ENCODE data around the gene IFI44. TPM values are rescaled to one million over a fixed set of nuclear protein-coding genes. Genes with fewer than 3 reads are reported as not detected.

IFI44 gene
- total and polyA plus RNA-seq, 2 of the 8 experiments (the other 6 are each of a cell fraction or from before 2014, with no cell fraction given) = not detected

- Histone ChIP-seq H3K23me2 (ENCODE audit: low read depth, low read length) (no peaks in the 10 kb centered on the region), H3K27ac (ENCODE audit: low read depth, low read length) (no peak overlapping the region), H3K9me3 (ENCODE audit: insufficient read depth in 2 of 2, low read depth in 1 of 2, low read length in 1 of 2) (no peaks in the 10 kb centered on the region), H3K56ac (replicated peaks; ENCODE audit: insufficient read length, low read depth, low read length) (no peak overlapping the region), H2BK120ac (replicated peaks; ENCODE audit: low read depth, low read length) (no peak overlapping the region), H3K4me3 (ENCODE audit: extremely low read depth in 1 of 4, insufficient read depth in 2 of 4, low read depth in 3 of 4, low read length in 4 of 4) (no peak overlapping the region), H3K23ac (ENCODE audit: insufficient read length) (no peak overlapping the region), H2BK12ac (ENCODE audit: low read depth, low read length) (no peak overlapping the region), H4K8ac (ENCODE audit: extremely low read depth, insufficient read depth, low read length) (no peak overlapping the region), H2BK20ac (ENCODE audit: low read length) (no peak overlapping the region), H2BK15ac (ENCODE audit: low read length) (no peak overlapping the region), H2AFZ (ENCODE audit: low read length) (no peak overlapping the region), H3K36me3 (ENCODE audit: control insufficient read depth in 2 of 4, insufficient read depth in 4 of 4, low read length in 3 of 4) (no peaks in the 10 kb centered on the region), H3K14ac (ENCODE audit: insufficient read length) (no peak overlapping the region), H3K4me2 (ENCODE audit: insufficient read depth in 1 of 2, low read depth in 2 of 2, low read length in 2 of 2) (no peak overlapping the region), H3K79me1 (ENCODE audit: low read depth, low read length) (no peaks in the 10 kb centered on the region), H2AK5ac (ENCODE audit: low read depth, low read length) (no peak overlapping the region), H3K18ac (ENCODE audit: extremely low read depth, low read length) (no peak overlapping the region), H3K27me3 (replicated peaks in 1 of 4; ENCODE audit: control insufficient read depth in 3 of 4, extremely low read depth in 1 of 4, insufficient read depth in 3 of 4, low read length in 3 of 4) (no peaks in the 10 kb centered on the region), H3K79me2 (ENCODE audit: control insufficient read depth in 1 of 2, insufficient read depth in 2 of 2, low read length in 2 of 2) (no peaks in the 10 kb centered on the region), H4K5ac (ENCODE audit: insufficient read length, low read depth, low read length) (no peak overlapping the region), H3K9ac (replicated peaks in 1 of 4; ENCODE audit: extremely low read depth in 1 of 4, low read depth in 3 of 4, low read length in 3 of 4) (no peak overlapping the region), H3K4ac (replicated peaks; ENCODE audit: insufficient read length, low read depth, low read length) (no peak overlapping the region), H3K4me1 (replicated peaks in 1 of 4; ENCODE audit: control insufficient read depth in 3 of 4, insufficient read depth in 4 of 4, low read length in 3 of 4) (no peaks in the 10 kb centered on the region), H4K91ac (replicated peaks; ENCODE audit: insufficient read length, low read length) (no peak overlapping the region), H2BK5ac (ENCODE audit: low read depth, low read length) (no peak overlapping the region), H4K20me1 (replicated peaks in 1 of 2; ENCODE audit: control insufficient read depth in 1 of 2, insufficient read depth in 2 of 2, low read length in 2 of 2) (no peaks in the 10 kb centered on the region)
- FAIRE-seq = no peak
- 93% methylated on average over 1 of the region's 1 CpG; no CpG with 5 or more reads in 1 of the 2 experiments for WGBS, 2 experiments (ENCODE audit: extremely low coverage in 1 of 2, insufficient coverage in 1 of 2, insufficient read length in 1 of 2, insufficient replicate concordance in 2 of 2, low coverage in 1 of 2, low lambda C conversion rate in 2 of 2, missing lambda C conversion rate in 1 of 2)
- no peak for DNase-seq (ENCODE audit: low read depth in 1 of 2, low spot score in 2 of 2)
- ChIA-PET POLR2A (ENCODE audit: partially characterized antibody) (no interaction called here), CTCF (ENCODE audit: partially characterized antibody) (interaction anchor here (0.6 kb wide), 1 partner anchor 456 kb away, joined by 3 read pairs; no protein-coding TSS in a partner anchor)
- no peak for TF ChIP-seq CHD1 (IDR thresholded peaks at IDR 0.05; ENCODE audit: low read depth, low read length)
- no peak for TF ChIP-seq RNF2 (IDR thresholded peaks at IDR 0.05; ENCODE audit: borderline replicate concordance, low read depth, low read length, missing control alignments, poor library complexity, severe bottlenecking)
- TF ChIP-seq RXRA (IDR thresholded peaks at IDR 0.05; ENCODE audit: insufficient read depth, low read depth, low read length) = no peak
- no peak for TF ChIP-seq CREB1 (IDR thresholded peaks at IDR 0.05)
- no peak for TF ChIP-seq KDM1A (IDR thresholded peaks at IDR 0.05; ENCODE audit: borderline replicate concordance, low read length)
- no peak for TF ChIP-seq MAFK (IDR thresholded peaks at IDR 0.05; ENCODE audit: low read depth, low read length)
- no peak for TF ChIP-seq ATF3 (IDR thresholded peaks at IDR 0.05; ENCODE audit: insufficient read depth, low read depth, low read length)
These were observed 46.4 kb upstream of the IFI44 start for GRCh38 chr1:78603206-78603605.
